ENCODE results near the gene CNTFR. TPM values are rescaled to one million over a fixed set of nuclear protein-coding genes. Genes with fewer than 3 reads are reported as not detected.

CNTFR gene
- total and polyA plus RNA-seq, 2 donors (not counting 1 experiment from before 2014, with no cell fraction given) = not detected

- Mint-ChIP-seq H3K9me3 (ENCODE audit: insufficient read depth) (no peaks in the 10 kb centered on the region), H3K4me1 (no peaks in the 10 kb centered on the region), H3K27ac (no peak overlapping the region), H3K4me3 (no peak overlapping the region), H3K27me3 (peaks cover 36% of the 10 kb centered on the region)
- Histone ChIP-seq H3K4me1 (ENCODE audit: control insufficient read depth in 2 of 2, insufficient read depth in 2 of 2, low read length in 2 of 2) (peaks cover 0 to 3% of the 10 kb centered on the region in 2 donors), H3K9ac (ENCODE audit: low read length) (no peak overlapping the region), H3K4me2 (replicated peaks; ENCODE audit: low read depth, low read length, poor library complexity, severe bottlenecking) (no peak overlapping the region), H3K79me2 (ENCODE audit: control insufficient read depth, insufficient read depth, low read length) (no peaks in the 10 kb centered on the region), H3K36me3 (replicated peaks in 1 of 2; ENCODE audit: control extremely low read depth in 1 of 2, control insufficient read depth in 1 of 2, extremely low read depth in 1 of 2, insufficient read depth in 2 of 2, low read length in 1 of 2) (no peaks in the 10 kb centered on the region), H3K9me3 (ENCODE audit: control extremely low read depth in 1 of 3, control insufficient read depth in 2 of 3, insufficient read depth in 1 of 3, low read length in 2 of 3) (no peaks in the 10 kb centered on the region), H4K20me1 (ENCODE audit: control insufficient read depth, insufficient read depth, low read length, poor library complexity, severe bottlenecking) (no peaks in the 10 kb centered on the region), H3K27me3 (replicated peaks in 1 of 4; ENCODE audit: control extremely low read depth in 1 of 4, control insufficient read depth in 3 of 4, insufficient read depth in 4 of 4, low read length in 3 of 4) (peaks cover 0 to 10% (median 3%) of the 10 kb centered on the region in 4 experiments), H3K4me3 (ENCODE audit: control extremely low read depth in 1 of 5, extremely low read depth in 1 of 5, insufficient read depth in 1 of 5, low read depth in 2 of 5, low read length in 4 of 5) (no peak overlapping the region), H2AFZ (ENCODE audit: insufficient read depth, low read depth, low read length, poor library complexity, severe bottlenecking) (no peak overlapping the region), H3K27ac (ENCODE audit: low read length in 2 of 2) (no peak overlapping the region)
- ChIA-PET CTCF (interaction anchor here (0.7 to 5.0 kb wide), 12 partner anchors 10 to 878 kb away, joined by 3 to 43 read pairs (median 8); no protein-coding TSS in a partner anchor), POLR2A (no interaction called here)
- intact Hi-C loops (cut with micrococcal nuclease) = loop anchor here (5.0 kb wide), 2 partner anchors 45 to 490 kb away; partner anchors contain the start of genes DNAI1 and FAM219A
- DNase-seq = no peak
- no peak for ATAC-seq (ENCODE audit: low read depth)
- 67% methylated on average over 5 of the region's 5 CpGs for WGBS (ENCODE audit: insufficient coverage)
- TF ChIP-seq EZH2 (IDR thresholded peaks at IDR 0.05; ENCODE audit: borderline replicate concordance, insufficient read depth, low read depth, low read length, poor library complexity, severe bottlenecking) = no peak
- no peak for TF ChIP-seq CTCF (IDR thresholded peaks at IDR 0.05)
Measured at GRCh38 chr9:34501889-34502425, 87.6 kb downstream of the CNTFR start.

Other genes with a start within 250 kb of the CNTFR start
- gene MYORG, start 212.8 kb downstream of the CNTFR start, total RNA-seq = 0.37 and 0.49 TPM in 2 replicates
- gene MYORG, start 212.8 kb downstream of the CNTFR start, polyA plus RNA-seq = 0.25 and 0.27 TPM in 2 replicates
- gene FAM219A, start 131.2 kb downstream of the CNTFR start, total RNA-seq = 16.0 and 17.3 TPM in 2 replicates
- gene FAM219A, start 131.2 kb downstream of the CNTFR start, polyA plus RNA-seq = 12.6 and 12.9 TPM in 2 replicates
- gene DNAI1, start 130.9 kb downstream of the CNTFR start, total RNA-seq = not detected in 2 replicates
- gene DNAI1, start 130.9 kb downstream of the CNTFR start, polyA plus RNA-seq = not detected in 2 replicates
- gene ENHO, start 66.7 kb downstream of the CNTFR start, total RNA-seq = not detected in 2 replicates
- gene ENHO, start 66.7 kb downstream of the CNTFR start, polyA plus RNA-seq = 0.13 TPM in 1 of 2 replicates, not detected in the other
- gene RPP25L, start 22.4 kb upstream of the CNTFR start, total RNA-seq = 20.2 and 21.7 TPM in 2 replicates
- 14.8 and 27.0 TPM in 2 replicates for gene RPP25L, start 22.4 kb upstream of the CNTFR start, polyA plus RNA-seq
- gene DCTN3, start 30.8 kb upstream of the CNTFR start, total RNA-seq = 48.2 and 55.3 TPM in 2 replicates
- gene DCTN3, start 30.8 kb upstream of the CNTFR start, polyA plus RNA-seq = 56.4 and 75.0 TPM in 2 replicates
- not detected in 2 replicates for gene ARID3C, start 39.3 kb upstream of the CNTFR start, total RNA-seq
- gene ARID3C, start 39.3 kb upstream of the CNTFR start, polyA plus RNA-seq = not detected in 2 replicates
- 21.4 and 23.0 TPM in 2 replicates for gene SIGMAR1, start 48.1 kb upstream of the CNTFR start, total RNA-seq
- gene SIGMAR1, start 48.1 kb upstream of the CNTFR start, polyA plus RNA-seq = 18.9 and 30.7 TPM in 2 replicates
- gene GALT, start 57.0 kb upstream of the CNTFR start, total RNA-seq = 96.6 and 111 TPM in 2 replicates
- 163 and 167 TPM in 2 replicates for gene GALT, start 57.0 kb upstream of the CNTFR start, polyA plus RNA-seq
- 47.3 and 52.1 TPM in 2 replicates for gene IL11RA, start 62.5 kb upstream of the CNTFR start, total RNA-seq
- 58.0 and 69.3 TPM in 2 replicates for gene IL11RA, start 62.5 kb upstream of the CNTFR start, polyA plus RNA-seq
- not detected in 2 replicates for gene CCL27, start 72.9 kb upstream of the CNTFR start, total RNA-seq
- gene CCL27, start 72.9 kb upstream of the CNTFR start, polyA plus RNA-seq = not detected in 2 replicates
- not detected in 2 replicates for gene CCL19, start 101.6 kb upstream of the CNTFR start, total RNA-seq
- gene CCL19, start 101.6 kb upstream of the CNTFR start, polyA plus RNA-seq = 0.26 TPM in 1 of 2 replicates, not detected in the other
- gene CCL21, start 120.4 kb upstream of the CNTFR start, total RNA-seq = not detected in 2 replicates
- not detected in 2 replicates for gene CCL21, start 120.4 kb upstream of the CNTFR start, polyA plus RNA-seq

Data from B cell (primary cell).